Pulmonary artery endothelial cell (primary cell): ENCODE results near the gene MTOR. TPM values are rescaled to one million over a fixed set of nuclear protein-coding genes. Genes with fewer than 3 reads are reported as not detected.

Experiments used
- DNase-seq: peaks from one replicate; pipeline ENCODE4 v3.0.0-alpha.2; 2011; ENCODE audit warnings: low read depth, low spot score
- total RNA-seq: library from RNA; depleted of rRNA; stranded (reverse); fragments of >200 nt; gene quantifications from 2 replicates; pipeline ENCODE4 v1.2.3, GENCODE V29; 2014

MTOR gene
- total RNA-seq, 1 donor from 2014 or later: 42.7 TPM

DNA sequence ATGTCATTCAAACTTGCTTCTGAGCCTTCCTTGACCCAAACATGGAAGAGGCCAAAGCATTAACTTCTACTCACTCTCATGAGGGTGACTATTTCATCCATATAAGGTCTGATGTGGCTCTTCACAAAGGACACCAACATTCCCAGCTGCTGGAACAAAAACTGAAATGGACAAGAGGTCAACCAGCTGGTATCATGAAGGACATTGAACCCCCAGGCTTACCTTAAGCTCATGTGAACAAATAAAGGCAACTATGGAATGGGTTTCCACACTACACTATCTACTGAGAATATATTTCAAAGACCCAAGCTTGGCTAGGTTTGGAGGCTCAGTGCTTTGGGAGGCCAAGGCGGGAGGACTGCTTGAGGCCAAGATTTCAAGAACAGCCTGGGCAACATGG lies 46.3 kb downstream of the MTOR start:
- no peak for DNase-seq

DNA sequence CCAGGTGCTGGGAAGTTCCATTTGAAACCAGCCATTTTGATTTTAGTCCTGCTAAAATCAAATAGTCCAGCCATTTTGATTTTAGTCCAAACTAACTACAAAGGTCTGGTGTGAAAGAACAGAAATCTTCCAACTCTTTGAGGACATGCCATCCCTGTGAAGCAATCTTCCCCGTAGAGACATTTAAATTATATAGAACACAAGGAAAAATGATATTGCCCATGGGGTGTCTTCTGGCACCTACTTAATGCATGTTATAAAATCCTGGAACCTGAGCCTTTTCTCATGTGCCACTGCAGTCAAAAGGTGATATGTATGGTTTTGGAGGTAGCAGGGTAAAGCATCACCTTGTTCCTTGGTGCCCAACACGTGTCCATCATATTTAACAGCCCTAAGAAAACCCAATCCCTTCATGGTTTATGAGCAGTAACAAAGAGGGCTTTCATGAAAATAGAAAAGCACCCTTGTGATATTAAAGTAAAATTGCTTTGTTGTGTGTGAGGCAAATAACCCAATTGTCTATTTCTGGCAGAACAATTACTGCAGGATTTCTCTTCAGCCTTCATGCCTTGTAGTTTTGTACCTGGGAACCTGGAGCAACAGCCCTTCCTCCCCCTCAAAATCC lies 46.9 kb downstream of the MTOR start:
- DNase-seq: no peak

DNA sequence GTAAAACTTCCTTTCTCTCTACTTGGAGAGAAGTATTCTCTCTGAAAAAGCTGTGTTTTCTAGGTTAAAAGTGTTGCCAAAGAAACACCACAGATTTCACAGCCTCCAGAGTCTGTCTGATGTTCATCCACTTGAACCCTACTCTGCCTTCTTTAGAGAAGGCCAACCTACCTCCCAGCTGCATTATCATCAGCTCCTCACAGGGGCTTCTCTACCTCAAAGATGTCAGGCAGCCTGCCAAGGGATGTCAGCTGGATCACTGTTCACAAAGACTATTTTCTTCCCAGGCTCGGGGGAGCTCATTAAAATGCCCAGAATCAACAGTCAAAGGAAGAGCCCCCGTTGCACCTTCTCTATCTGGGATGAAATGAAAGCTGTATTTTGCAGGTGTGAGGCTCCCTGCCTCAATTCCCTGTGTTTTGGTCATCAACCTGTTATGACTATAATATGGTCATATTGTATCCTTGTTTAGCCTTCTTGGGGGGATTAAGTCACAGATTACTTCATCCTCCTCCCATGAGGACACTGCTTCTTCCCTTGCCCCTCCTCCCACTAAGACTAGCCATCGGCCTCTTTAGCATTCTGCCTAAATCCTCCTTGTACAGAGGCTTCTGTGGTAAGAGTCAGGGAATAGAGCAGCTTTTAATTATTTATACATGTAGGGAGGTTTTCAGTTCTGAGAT lies 47.5 kb downstream of the MTOR start:
- no peak for DNase-seq

GRCh38 chr1:11211925-11212587 lies 50.3 kb downstream of the MTOR start:
- no peak for DNase-seq

DNA sequence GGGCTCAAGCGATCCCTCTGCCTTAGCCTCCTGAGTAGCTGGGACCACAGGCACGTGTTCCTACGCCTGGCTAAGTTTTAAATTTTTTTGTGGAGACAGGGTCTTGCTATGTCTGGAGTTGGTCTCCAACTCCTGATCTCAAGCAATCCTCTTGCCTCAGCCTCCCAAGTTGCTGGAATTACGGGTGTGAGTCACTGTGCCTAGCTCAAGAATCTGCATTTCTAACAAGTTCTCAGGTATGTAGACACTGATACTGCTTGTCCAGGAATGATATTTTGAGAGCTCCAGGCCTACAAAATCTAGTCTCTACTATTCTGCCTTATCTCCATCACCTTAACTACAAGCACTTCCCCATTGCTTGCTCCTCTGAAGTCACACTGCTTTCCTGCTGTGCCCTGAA lies 50.9 kb downstream of the MTOR start:
- no peak for DNase-seq

DNA sequence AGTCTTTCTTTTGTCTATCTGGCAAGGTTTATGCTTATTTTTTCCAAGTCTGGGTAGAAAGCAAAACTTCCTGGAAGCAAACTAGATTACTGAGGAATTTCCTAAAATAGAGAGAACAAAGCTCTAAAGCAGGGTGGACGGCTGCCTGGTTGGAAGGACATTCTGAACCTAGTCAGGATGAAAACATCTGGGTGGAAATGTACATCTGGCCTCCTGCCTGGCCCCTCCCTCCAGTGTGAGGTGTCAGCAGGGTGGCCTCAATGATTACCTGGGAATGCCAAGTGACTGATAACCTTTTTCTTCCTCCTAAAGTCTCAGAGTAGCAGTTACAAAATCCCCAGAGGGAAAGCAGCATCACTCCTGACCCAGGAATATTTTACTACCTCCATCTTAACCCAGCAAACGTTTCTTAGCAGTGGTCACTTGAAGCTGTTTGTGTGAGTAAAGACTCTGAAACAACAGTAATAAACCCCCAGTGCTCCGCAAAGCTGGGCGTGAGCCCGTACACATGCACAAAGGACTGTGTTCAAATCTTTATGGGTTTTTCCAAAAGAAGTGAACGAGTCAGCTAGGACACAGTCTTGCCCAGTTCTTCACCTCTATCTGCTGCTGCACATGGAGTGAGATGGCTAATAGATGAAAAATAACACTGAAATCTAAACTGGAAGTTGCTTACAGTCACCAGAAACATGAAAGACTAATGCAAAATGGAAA lies 54.3 kb downstream of the MTOR start:
- no peak for DNase-seq

DNA sequence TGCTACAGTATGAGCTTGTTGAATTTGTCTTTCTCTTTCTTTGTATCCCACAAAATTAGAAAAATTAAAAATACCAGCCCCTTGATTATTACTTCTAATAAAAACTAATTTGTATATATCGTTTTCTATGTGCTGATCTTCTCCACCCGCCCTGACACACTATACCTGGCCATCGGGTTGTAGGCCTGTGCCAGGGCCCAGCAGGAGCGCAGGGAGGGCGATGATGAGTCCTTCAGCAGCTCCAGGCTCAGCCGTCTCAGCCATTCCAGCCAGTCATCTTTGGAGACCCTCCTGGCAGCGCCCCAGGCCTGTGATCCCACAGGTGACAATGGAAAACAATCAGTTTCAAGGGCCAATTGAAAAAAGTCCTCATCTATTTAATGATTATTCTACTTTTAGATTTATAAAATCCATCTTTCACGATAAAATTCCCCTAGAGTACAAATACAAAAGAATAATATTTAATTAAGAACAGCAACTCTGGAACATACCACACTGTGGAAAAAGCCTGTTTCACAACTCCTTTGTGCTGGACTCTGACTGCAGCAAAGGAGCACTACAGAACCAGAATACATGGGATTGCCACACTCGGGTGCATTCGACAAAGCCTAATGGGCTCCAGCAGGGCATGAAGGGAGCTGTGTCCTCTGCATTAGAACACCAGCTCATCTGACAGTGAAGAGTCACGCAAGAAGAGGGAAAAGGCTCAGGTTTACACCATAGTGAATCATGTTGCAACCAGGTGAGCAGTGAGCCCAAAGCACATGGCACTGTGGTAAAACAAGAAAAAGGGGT lies 57.8 kb downstream of the MTOR start:
- DNase-seq: no peak

GRCh38 chr1:11198851-11199594 lies 63.3 kb downstream of the MTOR start:
- no peak for DNase-seq

DNA sequence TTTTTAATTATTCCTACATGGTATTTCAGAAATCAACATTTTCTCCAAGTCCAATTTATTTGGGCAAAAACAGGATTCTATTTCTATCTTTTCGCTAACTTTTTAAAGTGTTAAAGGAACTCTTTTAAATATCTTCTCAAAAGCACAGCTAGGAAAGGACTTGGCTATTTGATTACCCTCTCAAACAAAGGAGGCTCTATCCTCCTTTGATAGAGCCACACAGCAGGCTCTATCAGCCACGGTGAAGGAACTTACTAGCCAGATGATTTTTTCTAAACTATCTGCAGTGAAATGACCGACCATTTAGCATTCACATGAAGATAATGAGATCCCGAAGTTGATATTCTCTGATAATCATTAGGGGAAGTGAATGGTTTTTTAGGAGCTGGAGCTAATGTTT lies 64.1 kb downstream of the MTOR start:
- no peak for DNase-seq

- DNase-seq: no peak
These were observed 65.0 kb downstream of the MTOR start for GRCh38 chr1:11197359-11197758.

DNA sequence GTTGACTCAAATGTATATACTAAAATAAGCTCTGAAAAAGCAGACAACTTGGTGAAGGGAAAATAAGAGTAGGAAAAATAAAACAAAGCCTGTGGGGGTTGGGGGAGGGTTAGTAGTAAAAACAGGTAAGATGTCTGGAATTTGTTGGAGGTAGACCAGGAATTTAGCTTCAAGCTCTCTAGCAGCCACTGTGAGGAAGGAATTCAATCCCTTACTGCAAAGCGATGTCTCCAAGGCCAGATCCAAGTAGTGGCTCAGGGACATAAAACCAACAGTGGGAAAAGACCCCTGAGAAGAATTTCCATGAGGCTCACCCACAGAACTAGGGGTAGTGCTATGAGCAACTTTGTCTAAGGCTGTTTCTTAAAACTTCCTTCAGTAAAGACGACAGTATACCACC lies 65.4 kb downstream of the MTOR start:
- no peak for DNase-seq

DNA sequence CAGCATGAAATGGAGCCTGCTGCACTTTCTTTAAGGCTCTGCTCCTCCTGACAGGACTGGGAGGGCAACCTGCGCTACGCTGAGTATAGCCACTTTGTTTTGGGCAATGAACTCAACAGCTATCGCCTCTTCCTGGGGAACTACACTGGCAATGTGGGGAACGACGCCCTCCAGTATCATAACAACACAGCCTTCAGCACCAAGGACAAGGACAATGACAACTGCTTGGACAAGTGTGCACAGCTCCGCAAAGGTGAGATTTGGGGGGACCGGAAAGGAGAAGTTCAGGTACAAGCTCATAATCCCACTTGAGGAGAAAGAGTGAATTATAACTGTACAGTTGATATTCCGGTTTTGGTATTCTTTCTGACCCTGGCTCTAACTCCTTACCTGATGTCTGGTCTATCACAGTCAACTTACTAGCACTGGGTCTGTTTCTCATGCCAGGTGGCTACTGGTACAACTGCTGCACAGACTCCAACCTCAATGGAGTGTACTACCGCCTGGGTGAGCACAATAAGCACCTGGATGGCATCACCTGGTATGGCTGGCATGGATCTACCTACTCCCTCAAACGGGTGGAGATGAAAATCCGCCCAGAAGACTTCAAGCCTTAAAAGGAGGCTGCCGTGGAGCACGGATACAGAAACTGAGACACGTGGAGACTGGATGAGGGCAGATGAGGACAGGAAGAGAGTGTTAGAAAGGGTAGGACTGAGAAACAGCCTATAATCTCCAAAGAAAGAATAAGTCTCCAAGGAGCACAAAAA lies 67.8 kb downstream of the MTOR start:
- no peak for DNase-seq

DNA sequence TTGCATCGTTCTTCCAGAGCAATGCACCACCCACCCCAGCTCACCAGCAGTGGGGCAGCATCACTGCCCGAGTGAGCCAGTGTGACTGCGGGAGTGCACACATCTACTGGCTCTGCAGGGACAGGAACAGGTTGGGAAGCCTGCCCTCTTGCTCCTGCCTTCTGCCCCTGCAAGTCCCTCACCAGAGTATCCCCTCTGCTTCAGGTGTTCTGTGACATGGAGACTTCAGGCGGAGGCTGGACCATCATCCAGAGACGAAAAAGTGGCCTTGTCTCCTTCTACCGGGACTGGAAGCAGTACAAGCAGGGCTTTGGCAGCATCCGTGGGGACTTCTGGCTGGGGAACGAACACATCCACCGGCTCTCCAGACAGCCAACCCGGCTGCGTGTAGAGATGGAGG lies 69.0 kb downstream of the MTOR start:
- DNase-seq: no peak

DNA sequence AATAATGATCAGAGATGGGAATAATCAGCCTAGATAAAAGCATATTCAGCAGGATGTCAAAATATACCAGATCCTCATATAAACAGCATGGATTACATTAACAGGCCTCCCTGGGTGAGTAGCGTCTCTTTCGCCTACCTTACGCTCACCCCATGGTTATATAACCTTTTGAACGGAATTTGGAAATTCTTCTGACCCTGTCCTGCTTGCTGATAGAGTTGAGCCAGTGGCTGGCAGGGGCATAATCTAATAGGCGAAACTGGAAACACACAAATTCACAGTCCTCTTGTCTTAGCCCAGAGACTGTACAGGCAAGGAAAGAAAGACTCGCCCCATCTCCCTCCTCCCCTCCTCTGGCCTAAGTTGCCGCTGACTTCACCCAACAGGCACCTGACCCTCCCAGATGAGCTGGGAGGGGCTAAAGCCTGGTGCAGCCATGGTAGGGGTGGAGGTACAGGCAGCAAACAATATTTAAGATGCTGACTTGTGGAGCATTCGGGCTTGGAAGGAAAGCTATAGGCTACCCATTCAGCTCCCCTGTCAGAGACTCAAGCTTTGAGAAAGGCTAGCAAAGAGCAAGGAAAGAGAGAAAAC lies 73.4 kb downstream of the MTOR start, which contains the start of gene ANGPTL7:
Gene ANGPTL7 (plus strand): TSS at position 498 of the 594 bp plus-strand sequence. CDS start 225 bp downstream, outside the sequence.
- DNase-seq: no peak

DNA sequence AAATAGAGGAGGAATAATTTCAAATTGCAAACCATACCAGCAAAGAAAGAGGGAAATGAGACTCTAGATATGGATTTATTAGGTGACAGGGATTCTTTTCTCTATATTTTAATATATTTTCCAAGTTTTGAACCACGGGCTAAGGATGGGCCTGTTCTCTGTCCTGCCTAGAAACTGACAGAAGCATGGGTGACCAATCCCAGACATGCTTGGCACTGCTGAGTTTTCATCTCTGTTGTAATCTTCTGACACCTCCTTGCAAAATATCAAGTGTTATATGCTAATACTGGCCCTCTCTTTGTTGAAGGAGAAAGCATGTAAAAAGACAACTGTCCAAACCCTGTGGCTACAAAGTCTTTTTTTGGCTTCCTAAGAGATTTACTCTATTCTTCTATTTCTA lies 74.0 kb downstream of the MTOR start:
- DNase-seq: no peak

- no peak for DNase-seq
These were observed 74.4 kb downstream of the MTOR start for GRCh38 chr1:11187931-11188330.

- DNase-seq: no peak
These were observed 74.9 kb downstream of the MTOR start for GRCh38 chr1:11187494-11187893.

GRCh38 chr1:11187000-11187399 lies 75.4 kb downstream of the MTOR start:
- no peak for DNase-seq

- DNase-seq: no peak
These were observed 77.4 kb downstream of the MTOR start for GRCh38 chr1:11184973-11185372.
